CD4-positive, alpha-beta T cell treated with Interleukin-6 for 4 hours (primary cell): ENCODE measurements around the gene CTNNA3.

Source experiments
- DNase-seq: peaks from one replicate; pipeline ENCODE4 v3.0.0-alpha.2; 2020; ENCODE audit warnings: mixed read lengths

The CTNNA3 gene

DNA sequence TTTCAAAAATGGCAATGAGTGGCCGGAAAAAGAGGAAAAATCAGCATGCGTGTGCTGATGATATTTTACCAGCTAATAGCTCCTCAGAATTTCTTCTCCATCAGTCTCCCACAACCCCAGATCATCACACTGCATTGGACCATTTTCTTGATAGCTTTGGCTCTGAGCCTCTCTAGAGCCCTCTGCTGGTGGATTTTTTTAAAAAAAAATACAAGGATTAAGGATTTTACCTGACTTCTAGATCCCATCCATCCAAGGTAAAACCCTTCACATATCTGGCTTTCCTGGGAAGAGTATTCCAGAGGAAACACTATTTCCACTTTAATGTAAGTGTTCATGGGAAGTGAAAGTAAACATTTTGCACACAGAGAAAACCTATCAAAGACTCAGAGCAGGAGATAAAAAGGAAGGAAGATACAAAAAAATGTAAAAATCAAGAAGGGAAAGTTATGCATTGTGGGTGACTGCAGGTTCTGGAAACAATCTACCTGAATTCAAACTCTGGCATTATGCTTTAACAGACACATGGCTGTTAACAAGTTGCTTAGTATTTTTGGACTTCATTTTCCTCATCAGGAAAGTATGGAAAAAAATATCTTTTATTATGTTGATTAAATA lies 389.3 kb downstream of the CTNNA3 start:
- no peak for DNase-seq

DNA sequence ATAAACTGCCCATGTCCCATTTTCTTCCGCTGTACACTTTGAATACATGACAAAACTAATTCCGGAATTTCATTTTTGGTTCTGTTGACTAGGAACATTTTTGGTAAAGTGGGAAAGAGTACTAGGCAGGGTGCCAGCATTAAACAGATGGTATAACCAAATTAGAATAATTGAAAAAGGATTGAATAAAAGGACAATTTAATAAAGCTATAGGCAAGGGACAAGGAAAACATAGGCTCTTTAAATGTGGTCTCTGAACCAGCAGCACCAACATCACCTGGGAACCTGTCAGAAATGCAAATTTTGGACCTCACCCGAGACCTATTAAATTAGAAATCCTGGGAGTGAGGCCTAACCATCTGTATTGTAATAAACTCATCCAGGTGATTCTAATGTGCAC lies 393.3 kb downstream of the CTNNA3 start:
- no peak for DNase-seq

DNA sequence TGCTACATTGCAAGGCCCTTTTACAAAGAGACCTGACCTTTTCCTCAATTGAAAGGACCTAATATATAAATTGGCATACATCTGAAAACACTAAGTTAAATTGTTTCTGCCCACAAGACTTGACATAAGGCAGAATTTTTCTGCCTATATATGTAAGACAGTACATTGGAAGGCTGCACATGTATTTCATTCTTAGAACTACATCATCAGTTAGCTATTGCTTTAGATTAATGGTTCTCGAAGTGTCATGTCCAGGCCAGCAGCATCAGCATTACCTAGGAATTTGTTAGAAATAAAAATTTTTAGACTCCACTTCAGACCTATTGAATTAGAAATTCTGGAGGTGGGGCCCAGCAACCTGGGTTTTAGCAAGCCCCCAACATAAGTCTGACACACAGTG lies 396.2 kb downstream of the CTNNA3 start:
- no peak for DNase-seq

DNA sequence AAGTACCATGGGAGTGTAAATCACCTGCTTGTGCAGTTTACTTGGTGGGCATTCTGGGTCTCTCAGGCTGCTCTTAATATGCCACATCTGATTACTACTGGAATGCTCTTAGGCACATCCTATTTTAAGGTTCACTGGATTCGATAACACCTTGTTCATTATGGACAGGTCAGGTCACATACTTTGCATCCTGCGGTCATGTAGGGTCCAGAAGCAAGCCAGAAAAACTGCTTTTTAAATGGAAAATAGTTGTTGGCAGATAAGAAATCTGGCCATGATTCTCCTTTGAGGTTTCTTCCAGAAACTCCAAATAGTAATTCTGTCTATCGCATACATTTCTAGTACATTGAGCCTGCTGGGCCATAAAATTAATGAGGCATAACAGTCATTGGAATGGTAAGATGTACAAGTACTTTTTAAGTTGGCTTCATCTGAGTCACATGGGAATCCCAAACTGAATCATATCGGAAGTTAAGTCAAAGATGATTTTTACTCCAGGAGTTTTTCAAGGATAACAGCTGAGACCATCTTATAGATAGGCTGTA lies 398.3 kb downstream of the CTNNA3 start:
- no peak for DNase-seq

DNA sequence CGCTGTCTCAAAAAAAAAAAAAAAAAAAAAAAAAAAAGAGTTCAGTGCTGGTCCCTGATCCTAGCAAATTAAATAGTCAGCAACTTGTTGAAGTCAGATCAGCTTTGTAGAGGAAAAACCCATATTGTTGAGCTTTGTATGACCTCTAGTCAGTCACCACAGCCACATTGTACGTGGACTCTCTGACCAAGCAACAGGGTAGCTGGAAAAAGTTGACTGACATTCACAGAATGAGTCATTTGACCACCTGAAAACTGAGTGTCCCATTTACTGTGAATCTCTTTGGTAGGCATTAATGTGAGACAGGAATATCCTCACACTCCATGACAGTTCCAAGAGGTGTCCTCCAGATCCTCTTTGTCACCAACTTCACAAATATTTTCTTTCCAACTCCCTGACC lies 399.1 kb downstream of the CTNNA3 start:
- no peak for DNase-seq

DNA sequence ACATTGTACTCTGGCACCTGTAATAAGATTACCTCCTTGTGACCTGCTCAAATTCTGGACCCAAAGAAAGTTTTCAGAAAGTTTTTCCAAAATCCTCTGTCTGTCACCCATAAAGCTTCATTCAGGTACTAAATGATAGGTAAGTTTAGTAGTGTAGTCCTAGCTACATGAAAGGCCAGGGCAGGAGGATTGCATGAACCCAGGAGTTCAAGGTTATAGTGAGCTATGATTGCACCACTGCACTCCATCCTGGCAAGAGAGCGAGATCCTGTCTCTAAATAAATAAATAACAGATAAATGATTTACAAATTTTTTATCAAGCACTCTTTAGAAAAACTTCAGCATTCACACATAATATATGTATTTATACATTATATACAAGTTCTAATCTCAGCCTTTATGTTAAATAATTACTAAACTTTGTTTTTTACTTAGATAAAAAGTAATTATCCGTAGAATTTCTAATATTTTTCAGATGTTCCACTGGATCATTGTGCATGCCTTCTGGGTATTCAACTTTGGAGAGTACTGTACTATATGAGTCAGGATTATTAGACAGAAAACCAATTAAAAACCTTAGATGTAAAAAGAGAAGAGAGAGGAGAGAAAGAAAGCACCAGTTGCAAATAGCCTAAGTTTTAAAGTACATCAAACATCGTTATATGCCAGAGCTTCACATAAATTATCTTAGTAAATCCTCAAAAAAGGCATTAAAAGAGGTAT lies 407.1 kb downstream of the CTNNA3 start:
- no peak for DNase-seq

DNA sequence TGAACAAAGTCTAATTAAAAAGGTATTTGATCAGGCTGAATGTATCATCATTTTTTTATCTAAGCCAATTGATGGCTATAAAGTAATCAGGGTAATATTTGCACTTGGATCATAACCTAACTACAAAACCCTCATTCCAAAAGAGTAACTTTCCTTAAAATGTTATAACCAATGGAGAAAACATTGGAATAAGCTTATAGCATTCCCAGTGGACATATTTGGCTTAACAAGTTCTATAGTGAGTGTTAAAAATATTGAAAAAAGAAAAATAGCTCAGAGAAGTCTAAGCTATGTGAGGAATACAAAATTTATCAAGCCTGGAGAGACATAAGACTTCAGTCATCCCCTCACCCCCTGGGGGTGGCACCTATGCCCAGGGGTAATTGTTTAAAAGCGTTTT lies 411.4 kb downstream of the CTNNA3 start:
- no peak for DNase-seq

DNA sequence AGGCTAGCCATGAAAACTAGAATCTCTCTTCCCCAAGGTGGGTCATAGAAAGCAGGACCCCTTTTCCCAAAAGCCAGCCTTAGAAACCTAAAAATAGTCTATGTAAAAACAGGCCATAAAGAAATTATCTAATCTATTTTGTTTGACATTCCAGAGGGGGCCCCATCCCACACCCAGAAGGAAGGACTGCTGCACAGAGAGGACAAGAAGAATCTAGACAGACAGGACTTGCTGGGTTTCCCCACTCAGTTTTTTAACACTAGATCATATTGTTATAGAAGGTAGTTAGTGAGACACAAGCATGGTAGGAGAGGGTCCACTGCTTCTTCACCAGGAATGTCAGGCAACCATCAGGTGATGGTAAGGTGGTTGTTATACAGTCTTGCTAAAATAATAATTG lies 413.1 kb downstream of the CTNNA3 start:
- DNase-seq = no peak

DNA sequence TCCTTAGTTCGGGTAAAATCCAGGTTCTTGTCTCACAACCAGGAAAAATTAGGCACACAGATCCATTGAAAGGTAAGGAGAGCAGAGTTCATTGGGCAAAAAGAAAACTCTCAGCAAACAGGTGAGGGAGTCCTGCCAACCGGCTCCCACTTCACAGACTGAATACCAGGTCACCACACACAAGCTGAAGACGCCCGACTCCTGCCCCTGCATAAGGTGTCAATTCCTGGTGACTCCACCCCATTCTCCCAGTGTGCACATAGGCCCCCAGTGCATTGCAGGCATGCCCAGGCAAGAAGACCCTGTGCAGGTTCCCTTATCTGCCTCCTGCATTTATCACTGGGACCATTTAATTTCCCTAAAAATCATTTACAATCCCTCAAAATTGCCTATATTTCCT lies 415.6 kb downstream of the CTNNA3 start:
- no peak for DNase-seq

DNA sequence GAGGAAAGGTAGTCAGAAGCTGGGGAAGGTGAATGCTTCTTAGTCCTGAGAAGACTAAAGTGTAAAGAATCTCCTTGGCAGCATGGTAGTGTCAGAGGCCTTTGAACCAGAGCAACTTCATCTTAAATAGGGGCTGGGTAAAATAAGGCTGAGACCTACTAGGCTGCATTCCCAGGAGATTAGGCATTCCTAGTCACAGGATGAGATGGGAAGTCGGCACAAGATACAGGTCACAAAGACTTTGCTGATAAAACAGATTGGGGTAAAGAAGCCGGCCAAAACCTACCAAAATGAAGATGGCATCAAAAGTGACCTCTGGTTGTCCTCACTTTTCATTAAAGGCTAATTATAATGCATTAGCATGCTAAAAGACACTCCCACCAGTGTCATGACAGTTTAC lies 418.6 kb downstream of the CTNNA3 start:
- DNase-seq = no peak

DNA sequence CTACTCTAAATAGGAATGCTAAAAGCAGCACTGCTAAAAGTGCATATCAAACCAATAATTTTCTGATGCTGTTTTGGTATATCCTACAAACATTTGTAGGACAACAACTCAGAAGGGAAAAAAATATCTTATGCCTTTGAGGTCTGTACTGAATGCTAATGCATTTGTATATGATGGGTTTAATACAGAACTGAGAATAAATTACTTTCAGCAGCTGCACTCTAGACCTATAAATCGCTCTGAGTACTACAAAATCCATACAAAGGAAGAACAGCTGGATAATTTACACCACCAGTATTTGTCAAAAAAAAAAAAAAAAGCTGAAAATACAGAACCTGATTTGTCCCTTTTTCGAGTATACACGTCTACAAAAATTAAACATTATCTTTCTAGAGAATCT lies 426.2 kb downstream of the CTNNA3 start:
- no peak for DNase-seq

DNA sequence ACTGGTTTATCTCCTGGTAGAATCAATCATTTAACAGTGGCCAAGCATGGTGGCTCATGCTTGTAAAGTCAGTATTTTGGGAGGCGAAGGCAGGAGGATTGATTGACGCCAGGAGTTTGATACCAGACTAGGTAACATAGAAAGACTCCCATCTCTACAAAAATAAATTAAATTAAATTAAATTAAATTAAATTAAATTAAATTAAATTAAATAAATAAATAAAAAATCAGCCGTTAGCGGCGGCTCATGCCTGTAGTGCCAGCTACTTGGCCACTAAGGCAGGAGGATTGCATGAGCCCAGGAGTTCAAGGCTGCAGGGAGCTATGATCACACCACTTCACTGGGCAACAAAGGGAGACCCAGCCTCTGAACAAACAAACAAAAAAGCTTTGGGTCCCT lies 427.8 kb downstream of the CTNNA3 start:
- DNase-seq = no peak

DNA sequence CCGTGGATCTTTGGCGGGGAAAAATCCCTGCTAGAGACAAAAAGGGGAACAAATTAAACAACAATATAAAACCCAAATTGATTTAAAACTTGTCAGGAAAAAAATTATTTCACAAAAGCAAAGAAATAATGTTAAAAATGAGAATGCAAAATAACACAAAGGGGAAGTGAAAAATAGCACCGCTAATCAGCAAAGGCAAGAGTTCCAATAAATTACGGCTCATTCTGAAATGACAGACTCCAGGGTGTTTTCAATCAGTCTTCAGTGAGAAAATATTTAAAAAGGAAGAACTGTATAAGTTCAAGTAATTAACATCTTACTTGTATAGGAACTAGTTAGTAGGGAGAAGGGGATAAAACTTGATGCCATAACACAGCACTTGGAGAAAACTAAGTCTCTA lies 433.3 kb downstream of the CTNNA3 start:
- DNase-seq = no peak

DNA sequence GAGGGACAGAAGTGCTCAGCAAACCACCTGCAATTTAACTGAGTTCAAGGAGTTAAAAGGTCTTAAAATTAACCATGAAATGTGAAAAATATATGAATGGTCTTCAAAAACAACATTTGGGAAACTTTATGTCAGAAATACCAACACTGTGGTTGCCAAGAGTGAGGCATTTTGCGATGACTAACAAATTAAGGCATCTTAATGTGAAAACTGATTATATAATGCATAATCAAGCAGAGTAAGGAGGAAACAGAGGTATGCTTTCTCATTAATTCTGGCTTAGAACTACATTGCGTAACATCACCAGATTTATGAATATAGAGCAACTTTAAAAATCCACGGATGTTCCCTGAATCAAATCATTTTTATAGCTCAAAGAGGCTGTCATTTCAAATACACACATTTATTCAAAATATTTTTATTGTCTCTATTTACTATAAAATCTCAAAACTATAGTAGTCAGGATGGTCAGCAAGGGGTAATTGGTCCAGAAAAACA lies 434.6 kb downstream of the CTNNA3 start:
- no peak for DNase-seq

DNA sequence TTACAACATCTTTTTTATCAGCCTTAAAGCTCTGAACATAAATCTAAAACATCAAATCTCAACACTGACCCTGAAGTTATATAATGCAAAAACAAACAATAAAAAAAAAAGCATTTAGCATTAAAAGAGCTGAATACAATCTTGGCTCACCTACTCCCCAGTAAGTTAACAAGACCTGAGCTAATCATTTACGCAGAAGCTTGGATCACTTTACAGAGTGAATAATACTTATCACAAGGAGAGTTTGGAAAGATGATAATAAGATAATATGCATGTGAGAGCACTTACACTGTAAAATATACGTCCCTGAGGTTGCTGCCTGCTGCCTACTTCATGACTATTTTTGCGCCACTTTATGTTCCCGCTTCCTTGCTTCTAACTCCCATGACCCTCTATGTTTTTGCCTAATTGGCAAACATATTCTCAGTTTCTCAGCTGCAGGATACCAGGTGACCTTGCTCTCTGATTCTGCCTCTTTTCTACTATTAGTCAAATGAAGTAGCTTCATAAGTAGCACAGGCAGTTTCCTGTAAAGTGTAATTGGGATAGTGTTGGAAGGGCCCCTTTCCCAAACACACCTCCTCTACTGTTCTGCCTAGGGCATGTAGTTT lies 436.6 kb downstream of the CTNNA3 start:
- no peak for DNase-seq

DNA sequence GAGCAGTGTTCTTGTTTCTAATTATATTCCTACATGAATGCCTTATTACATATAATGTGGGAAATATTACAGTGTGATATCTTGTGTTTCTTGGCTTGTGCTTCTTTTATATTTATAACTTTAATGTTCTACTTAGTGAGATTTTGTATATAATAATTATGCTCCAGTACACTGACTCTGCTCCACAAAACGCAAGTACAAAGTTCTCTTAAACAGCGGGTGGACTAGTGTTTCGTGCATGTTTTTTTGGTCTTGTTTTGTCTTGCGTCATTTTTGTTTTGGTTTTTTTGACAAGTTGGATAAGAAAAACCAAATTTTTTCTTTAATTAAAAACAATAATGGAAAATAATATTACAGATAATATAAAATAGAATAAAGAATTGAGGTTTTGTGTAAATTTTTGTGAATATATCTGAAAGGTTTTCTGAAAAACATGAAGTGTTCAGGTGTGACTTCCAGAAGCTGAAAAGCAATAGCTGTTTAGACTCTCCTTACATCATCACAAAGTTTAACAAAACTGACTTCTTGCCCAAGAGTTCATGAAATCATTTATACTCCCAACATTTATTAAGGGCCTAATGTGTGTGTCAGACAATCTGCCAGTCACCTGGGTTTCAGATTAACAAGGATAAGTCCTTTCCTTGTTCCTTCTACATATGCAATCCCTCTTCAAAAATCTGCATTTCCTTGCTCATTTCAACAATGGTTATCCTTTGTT lies 438.4 kb downstream of the CTNNA3 start:
- DNase-seq = no peak

DNA sequence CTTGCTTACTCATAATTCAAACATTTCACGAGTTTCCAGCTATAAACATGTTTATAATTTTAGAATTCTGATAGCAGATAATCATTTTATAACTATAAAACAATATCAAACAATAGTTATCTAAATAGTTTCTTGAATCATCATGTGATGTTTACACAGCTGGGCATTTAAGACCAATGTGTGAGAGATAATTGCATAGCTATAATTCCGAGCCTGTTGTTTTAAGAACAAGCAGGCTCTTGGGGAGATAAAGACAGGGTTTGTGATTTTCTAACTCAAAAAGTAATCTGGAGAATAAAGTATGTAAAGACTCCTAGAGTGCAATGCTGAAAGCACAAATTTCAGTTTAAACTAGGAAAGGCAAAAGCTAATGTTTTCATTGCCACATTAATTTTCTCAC lies 439.0 kb downstream of the CTNNA3 start:
- DNase-seq = no peak

DNA sequence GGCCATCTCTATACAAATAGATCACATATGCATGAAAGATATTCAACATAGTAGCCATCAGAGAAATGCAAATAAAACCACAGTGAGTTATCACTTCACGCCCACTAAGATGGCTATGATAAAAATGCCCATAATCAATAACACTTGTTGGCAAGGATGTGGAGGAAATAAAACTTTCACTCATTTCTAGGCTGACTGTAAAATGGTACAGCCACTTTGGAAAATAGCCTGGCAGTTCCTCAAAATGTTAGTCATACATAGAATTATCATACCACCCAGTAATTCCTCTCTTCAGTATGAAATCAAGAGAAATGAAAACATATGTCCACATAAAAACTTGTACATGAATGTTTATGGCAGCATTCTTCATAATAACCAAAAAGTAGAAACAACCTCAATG lies 445.3 kb downstream of the CTNNA3 start:
- no peak for DNase-seq

DNA sequence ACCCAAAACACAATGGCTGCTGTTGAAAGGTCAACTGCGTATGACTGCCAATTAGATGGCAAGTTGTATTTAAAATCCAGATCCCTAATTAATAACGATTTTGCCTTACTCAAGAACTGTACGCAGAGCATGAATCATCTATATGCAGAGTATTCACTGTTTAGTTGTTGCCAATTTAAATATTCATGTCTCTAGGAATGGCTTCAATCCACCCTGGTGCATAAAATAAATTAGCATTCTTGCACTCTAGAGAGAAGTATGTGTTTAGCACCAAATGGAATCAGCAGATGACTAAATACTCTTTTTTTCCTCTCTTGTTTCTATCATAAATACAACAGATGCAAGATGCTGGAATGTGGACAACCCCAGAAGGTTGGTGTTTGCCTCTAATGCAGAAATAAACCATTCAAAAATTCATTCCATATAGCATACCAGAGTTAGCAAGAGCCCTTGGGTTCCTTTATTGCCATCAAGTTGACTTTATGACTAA lies 449.9 kb downstream of the CTNNA3 start:
- no peak for DNase-seq

DNA sequence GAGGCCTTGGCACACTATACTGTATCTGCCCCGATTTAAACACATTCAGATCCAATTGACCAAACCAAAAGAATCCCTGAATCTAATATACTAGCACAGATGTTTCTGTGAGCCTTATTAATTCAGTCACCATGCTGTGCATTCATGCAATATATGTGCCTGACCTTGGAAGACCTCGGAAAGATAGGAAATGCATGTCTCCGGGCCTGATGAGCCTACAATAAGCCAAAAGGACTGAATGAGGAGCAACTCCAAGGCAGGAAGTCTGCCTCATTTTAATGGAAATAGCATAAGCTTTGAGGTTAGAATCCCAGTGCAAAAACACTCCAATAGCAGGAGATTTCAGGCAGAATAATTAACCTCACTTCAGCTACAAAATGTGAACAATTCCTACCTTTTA lies 453.5 kb downstream of the CTNNA3 start:
- DNase-seq = no peak

DNA sequence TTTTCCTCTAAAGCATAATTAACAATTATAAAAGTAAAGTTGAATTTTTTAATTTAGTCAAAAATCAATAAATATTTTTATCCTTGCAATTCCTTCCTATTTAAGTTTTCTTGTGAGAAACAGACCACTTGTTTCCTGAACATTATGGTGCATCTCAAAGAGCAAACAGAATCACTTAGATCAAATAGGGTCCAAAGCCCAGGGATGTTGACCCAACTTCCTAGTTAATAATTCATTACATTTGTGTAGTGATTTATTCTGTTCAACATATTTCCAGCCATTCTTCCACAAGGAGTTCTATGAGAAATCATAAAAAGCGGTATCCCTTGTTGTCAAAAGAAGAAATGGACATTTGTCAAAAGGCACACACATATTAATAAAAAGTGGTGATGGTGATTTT lies 454.5 kb downstream of the CTNNA3 start:
- no peak for DNase-seq

DNA sequence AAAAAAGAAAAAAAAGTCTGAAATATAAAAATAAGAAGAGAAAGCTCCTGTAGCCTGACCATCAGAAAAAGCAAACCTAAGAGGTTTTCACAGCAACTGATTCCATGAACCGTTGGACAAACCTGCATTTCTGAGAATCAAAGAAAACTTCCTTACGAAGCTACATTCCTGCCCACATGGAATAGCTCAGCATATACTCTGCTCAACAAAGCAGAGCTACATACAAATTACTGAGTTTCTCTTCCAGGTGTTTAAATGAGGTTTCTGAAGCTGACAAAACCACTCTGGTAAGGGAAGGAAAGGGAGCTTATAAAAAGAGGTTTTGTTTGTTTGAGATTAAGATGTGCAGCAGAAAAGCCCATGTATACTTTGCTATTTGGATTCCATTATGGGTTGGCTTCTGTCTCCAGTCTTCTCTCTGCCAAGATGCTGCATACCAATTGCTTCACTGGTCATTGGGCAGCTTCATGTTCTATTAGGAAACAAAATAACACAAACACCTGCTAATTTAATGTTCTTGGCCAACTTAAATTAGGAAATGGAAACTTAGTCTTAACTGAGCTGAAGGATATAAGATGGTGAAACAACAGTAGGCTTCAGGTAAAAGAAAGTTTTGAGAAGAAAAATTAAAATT lies 456.0 kb downstream of the CTNNA3 start:
- no peak for DNase-seq
